GM18858 (cell line): ENCODE measurements around the gene KAZN.
"Not testable (repeated sequence)": the region's sequence is repeated elsewhere in the genome, so short reads cannot be mapped to it uniquely, and the experiment has no call there.

Experiments
- ATAC-seq: cut with Tn5 transposase; IDR thresholded peaks from one replicate; pipeline ENCODE4 v1.9.1; 2021; ENCODE audit not compliant: unreplicated experiment

KAZN gene

GRCh38 chr1:14598498-14599182 is at the start of gene KAZN:
Gene KAZN (plus strand): TSS chr1:14598685.
- no peak for ATAC-seq

- ATAC-seq, result no peak
These were observed 48.4 kb upstream of the KAZN start for GRCh38 chr1:14549897-14550620.

DNA sequence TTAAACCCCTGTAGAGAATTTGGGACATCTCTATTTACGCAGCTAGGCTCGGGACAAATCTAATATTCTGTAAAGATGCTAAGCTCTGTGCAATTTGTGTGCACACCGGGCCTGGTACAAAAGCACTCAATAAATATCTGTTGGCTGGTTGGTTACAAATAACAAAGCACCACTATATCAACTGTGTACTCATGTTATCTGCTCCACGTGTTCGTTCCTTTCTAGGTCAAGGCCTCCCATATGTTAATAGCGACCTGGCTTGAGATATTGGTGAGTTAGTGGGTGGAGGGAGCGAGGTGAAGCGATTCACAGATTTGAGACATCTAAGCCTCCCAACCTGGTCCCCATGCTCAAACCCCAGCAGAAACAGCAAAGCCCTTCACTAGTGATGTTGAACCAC is 47.1 kb upstream of the KAZN start:
- ATAC-seq, result no peak

- ATAC-seq, result no peak
These were observed 46.1 kb upstream of the KAZN start for GRCh38 chr1:14552246-14552965.

GRCh38 chr1:14553711-14554110 is 44.8 kb upstream of the KAZN start:
- no peak for ATAC-seq

GRCh38 chr1:14555091-14555490 is 43.4 kb upstream of the KAZN start:
- no peak for ATAC-seq

DNA sequence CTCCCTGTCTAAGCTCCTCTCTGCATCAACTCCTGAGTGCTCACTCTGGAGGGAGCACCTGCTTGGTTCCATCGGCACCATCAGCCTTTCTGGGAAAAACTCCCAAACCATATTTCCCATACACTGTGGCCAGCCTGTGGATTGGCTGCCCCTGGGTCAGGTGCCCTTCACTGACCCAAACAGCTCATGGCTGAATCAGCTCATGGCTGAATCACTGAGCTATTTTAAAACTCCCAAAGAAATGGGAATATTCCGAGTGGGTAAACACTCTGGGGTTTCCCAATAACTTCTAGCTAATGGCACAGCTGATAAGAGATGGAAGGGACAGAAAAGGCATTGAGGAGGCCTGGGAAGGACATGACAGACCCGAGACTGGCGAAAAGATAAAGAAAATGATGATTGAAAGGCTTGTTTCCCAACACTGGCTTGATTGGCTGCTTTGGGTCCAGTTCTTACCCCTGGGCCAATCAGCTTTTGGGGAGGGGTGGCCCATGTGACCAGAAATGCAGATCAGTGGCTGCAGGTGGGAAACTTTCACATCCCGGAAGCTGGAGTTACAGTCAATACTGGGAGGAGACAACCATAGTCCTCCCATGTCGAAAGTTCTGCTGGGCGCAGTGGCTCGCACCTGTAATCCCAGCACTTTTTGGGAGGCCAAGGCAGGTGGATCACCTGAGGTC is 37.3 kb upstream of the KAZN start:
- ATAC-seq, result no peak

DNA sequence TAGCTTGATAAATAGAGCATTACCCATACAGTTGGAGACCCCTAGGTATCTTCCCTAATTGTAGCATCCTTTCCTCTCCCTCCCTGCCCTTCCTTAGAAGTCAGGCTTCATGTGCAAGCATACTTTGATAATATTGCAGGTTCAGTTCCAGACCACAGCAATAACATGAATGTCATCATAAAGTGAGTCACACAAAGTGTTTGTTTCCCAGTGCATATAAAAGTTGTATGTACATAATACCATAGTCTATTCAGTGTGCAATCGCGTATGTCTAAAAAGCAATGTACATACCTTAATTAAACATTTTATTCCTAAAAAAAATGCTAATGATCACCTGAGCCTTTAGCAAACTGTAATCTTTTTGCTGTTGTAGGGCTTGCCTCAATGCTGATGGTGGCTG is 33.4 kb upstream of the KAZN start:
- no peak for ATAC-seq

DNA sequence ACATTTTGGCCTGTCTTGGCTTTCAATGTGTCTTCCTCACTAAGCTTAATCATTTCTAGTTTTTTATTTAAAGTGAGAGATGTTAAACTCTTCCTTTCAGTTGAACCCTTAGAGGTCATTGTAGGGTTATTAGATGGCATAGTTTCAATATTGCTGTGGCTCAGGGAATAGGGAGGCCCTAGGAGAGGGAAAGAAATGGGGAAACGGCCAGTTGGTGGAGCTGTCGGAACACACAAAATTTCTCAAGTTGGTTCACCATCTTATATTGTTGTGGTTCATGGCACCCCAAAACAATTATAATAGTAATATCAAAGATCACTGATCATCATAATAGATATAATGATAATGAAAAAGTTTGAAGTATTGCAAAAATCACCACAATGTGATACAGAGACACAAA is 31.4 kb upstream of the KAZN start:
- ATAC-seq, result no peak

GRCh38 chr1:14567903-14568302 is 30.6 kb upstream of the KAZN start:
- no peak for ATAC-seq

- no peak for ATAC-seq
These were observed 29.6 kb upstream of the KAZN start for GRCh38 chr1:14568716-14569355.

DNA sequence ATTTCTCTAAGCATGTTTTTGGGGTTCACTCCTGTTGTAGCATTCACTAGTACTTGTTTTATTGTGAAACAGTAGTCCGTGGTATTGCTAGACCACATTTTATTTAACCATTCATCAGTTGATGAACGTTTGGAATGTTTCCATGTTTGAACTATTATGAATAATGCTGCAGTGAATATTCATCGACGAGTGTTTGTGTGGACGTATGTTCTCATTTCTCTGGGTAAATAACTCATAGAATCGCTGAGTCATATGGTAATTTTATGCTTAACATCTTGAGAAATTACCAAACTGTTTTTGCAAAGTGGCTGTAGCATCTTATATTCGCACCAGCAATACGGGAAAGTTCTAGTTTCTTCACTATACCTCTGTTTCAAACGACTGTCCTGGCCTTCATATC is 28.0 kb upstream of the KAZN start:
- ATAC-seq, result no peak

DNA sequence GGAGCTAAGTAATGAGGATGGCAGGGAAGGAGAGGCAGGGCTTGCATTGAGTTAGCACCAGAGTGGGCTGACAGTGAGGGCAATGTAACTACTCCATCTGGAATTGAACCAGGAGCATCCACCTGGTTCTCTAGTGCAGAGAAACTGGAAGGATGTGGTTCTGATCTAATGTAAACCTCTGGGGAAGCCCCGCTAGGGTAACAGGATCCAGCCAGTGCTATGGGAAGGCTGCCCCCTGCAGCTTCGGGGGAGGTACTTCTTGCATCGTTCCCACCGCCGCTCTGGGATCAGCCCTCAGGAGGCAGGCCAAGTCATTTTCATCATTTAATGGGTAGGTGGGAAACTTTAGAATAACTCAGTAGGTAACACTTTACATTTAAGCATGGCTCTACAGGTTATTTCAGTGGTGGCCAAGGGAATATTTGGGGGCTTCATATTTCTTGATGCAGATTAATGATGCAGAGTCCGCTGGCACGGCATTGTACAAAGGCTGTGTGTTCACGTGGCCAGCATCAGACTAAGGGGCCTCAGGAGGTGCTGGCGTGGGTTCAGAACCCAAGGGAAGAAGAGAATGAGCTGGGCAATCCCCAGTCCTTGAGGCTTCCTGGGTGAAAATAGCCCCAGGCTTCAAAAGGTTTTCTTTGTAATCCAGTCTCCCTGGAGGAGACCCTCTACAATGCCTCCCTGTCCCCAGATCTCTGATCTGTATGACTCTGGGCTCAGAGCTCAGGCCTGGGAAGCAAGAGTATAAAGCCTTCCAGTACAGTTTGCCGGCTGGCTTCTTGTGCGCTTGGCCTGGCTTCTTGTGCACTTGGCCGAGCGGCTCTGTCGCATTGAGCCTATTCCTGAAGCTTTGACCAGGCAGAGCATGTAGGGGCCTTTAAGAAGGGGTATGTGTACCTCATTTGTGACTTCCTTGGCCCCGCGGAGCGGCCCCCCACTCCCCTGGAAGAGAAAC is 26.4 kb upstream of the KAZN start:
- ATAC-seq, result no peak

- ATAC-seq, result no peak
These were observed 25.6 kb upstream of the KAZN start for GRCh38 chr1:14572861-14573260.

GRCh38 chr1:14576155-14576554 is 22.3 kb upstream of the KAZN start:
- no peak for ATAC-seq

GRCh38 chr1:14577261-14577660 is 21.2 kb upstream of the KAZN start:
- ATAC-seq, result no peak

GRCh38 chr1:14578156-14578555 is 20.3 kb upstream of the KAZN start:
- ATAC-seq, result no peak

- ATAC-seq, result not testable (repeated sequence)
These were observed 18.2 kb upstream of the KAZN start for GRCh38 chr1:14580295-14580694.

GRCh38 chr1:14580986-14581385 is 17.5 kb upstream of the KAZN start:
- no peak for ATAC-seq

DNA sequence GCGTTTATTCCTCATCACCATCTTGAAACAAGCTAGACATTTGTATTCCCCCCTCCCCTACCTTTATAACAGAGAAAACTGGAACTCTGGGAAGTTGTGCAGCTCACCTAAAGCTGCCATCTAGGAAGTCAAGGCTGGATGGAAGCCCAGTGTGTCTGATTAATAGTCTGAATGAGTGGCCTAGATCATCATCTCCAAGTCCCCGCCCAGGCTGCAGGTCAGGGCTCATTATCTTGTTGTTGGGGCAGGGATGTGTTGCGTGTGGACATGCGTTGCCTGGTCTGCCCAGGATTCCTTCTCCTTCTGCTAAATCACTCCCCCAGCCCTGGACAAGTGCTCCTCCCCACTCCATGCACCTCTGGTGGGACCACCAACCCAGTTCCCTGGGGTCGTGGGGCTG is 14.7 kb upstream of the KAZN start:
- ATAC-seq, result no peak
